Activated gamma-delta T cell treated with anti-CD3 and anti-CD28 coated beads, Interleukin-2, amount 50 U/mL, for 16 hours (primary cell): ENCODE measurements around the gene PICK1.
"Not testable (repeated sequence)": the region's sequence is repeated elsewhere in the genome, so short reads cannot be mapped to it uniquely, and the experiment has no call there.

Source experiments
- DNase-seq: peaks from one replicate; pipeline ENCODE4 v3.0.0-alpha.2; 2020; ENCODE audit warnings: low read depth

PICK1 gene

GRCh38 chr22:38074181-38075104 lies 17.2 kb downstream of the PICK1 start:
- no peak for DNase-seq

- no peak for DNase-seq
Observed at GRCh38 chr22:38075105-38075825, 18.1 kb downstream of the PICK1 start.

GRCh38 chr22:38075961-38076360 lies 18.8 kb downstream of the PICK1 start:
- DNase-seq, result no peak

GRCh38 chr22:38077096-38077495 lies 19.9 kb downstream of the PICK1 start:
- DNase-seq, result no peak

- DNase-seq, result no peak
Observed at GRCh38 chr22:38077595-38077994, 20.4 kb downstream of the PICK1 start.

- no peak for DNase-seq
Observed at GRCh38 chr22:38078046-38078840, 21.0 kb downstream of the PICK1 start.

- DNase-seq, result not testable (repeated sequence)
Observed at GRCh38 chr22:38079208-38079607, 22.0 kb downstream of the PICK1 start.

GRCh38 chr22:38079804-38080203 lies 22.6 kb downstream of the PICK1 start:
- no peak for DNase-seq

- no peak for DNase-seq
Observed at GRCh38 chr22:38080474-38080849, 23.3 kb downstream of the PICK1 start.

- DNase-seq, result no peak
Observed at GRCh38 chr22:38080850-38081635, 23.8 kb downstream of the PICK1 start.

GRCh38 chr22:38081636-38081940 lies 24.4 kb downstream of the PICK1 start:
- DNase-seq, result no peak

GRCh38 chr22:38081941-38082828 lies 25.0 kb downstream of the PICK1 start:
- DNase-seq, result no peak

- no peak for DNase-seq
Observed at GRCh38 chr22:38082986-38083710, 25.9 kb downstream of the PICK1 start.

- DNase-seq, result no peak
Observed at GRCh38 chr22:38083931-38084631, 26.9 kb downstream of the PICK1 start, which contains the start of gene SLC16A8. TSS of gene SLC16A8 (minus strand) at chr22:38084184. CDS start at chr22:38082873, 1,311 bp downstream.

- DNase-seq, result no peak
Observed at GRCh38 chr22:38085056-38085455, 27.9 kb downstream of the PICK1 start.

- no peak for DNase-seq
Observed at GRCh38 chr22:38085501-38085900, 28.3 kb downstream of the PICK1 start.

- no peak for DNase-seq
Observed at GRCh38 chr22:38086001-38086845, 29.0 kb downstream of the PICK1 start.

- no peak for DNase-seq
Observed at GRCh38 chr22:38086942-38087341, 29.7 kb downstream of the PICK1 start.
